ENCODE measurements around the gene CEP70.
"Not testable (repeated sequence)": the region's sequence is repeated elsewhere in the genome, so short reads cannot be mapped to it uniquely, and the experiment has no call there.

The CEP70 gene

GRCh38 chr3:138491971-138492370, 102.1 kb downstream of the CEP70 start:
- no peak for DNase-seq (ENCODE audit: low read depth, low spot score)
- no peak overlapping the region for H3K4me3 ChIP-seq (ENCODE audit: low read depth, low read length)
- CTCF ChIA-PET: interaction anchor here (0.8 to 1.8 kb wide), 3 partner anchors 10 to 14 kb away, joined by 4 to 7 read pairs (median 6); no protein-coding TSS in a partner anchor
- TF ChIP-seq CTCF (IDR thresholded peaks at IDR 0.05; ENCODE audit: insufficient read depth, low read length, missing control alignments): no peak
- POLR2A ChIA-PET: no interaction called here

GRCh38 chr3:138486580-138486979, 107.5 kb downstream of the CEP70 start:
- POLR2A ChIA-PET: not testable (repeated sequence)

DNA sequence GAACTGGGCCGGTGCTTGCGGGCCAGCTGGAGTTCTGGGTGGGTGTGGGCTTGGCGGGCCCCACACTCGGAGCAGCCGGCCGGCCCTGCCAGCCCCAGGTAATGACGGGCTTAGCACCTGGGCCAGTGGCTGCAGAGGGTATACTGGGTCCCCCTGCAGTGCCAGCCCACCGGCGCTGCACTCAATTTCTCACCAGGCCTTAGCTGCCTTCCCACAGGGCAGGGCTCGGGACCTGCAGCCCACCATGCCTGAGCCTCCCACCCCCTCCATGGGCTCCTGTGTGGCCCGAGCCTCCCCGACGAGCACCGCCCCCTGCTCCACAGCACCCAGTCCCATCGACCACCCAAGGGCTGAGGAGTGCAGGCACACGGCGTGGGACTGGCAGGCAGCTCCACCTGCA, 109.4 kb downstream of the CEP70 start:
- H3K4me3 ChIP-seq (ENCODE audit: low read depth, low read length); POLR2A ChIA-PET; DNase-seq (ENCODE audit: low read depth, low spot score); CTCF ChIA-PET: not testable (repeated sequence)

More at GRCh38 chr3:138486580-138486979, 107.5 kb downstream of the CEP70 start:
- DNase-seq (ENCODE audit: low read depth, low spot score); H3K4me3 ChIP-seq (ENCODE audit: low read depth, low read length): not testable (repeated sequence)
- CTCF ChIA-PET: interaction anchor here (1.1 kb wide), 1 partner anchor 7 kb away, joined by 3 read pairs; no protein-coding TSS in a partner anchor

DNA sequence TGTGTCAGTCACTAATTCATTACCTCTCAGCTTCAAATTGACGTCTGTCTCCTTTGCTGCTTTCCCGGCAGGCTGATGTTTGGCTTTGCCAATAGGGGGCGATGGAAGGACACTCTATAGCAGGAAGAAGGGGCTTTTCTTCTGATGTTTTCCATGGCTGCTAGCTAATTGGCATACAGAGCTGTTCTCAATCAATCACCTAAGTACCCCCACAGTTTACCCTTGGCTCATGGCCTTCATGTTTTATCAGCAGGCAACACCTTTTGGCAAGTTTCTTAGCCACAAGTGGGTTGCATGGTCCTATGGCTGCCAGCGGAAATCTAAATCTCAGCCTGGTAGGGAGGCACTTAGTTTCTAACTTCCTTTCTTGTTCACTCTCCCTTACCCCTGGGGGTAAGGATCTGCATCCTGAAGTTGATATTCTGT, 114.6 kb downstream of the CEP70 start:
- POLR2A ChIA-PET: no interaction called here
- DNase-seq (ENCODE audit: low read depth, low spot score): no peak
- CTCF ChIA-PET: interaction anchor here (0.6 to 5.6 kb wide), 31 partner anchors 8 to 462 kb away, joined by 3 to 89 read pairs (median 4); partner anchors contain the start of genes CEP70 and ESYT3
- peak; percentile 90 for TF ChIP-seq CTCF (IDR thresholded peaks at IDR 0.05; ENCODE audit: insufficient read depth, low read length, missing control alignments)
- no peak overlapping the region for H3K4me3 ChIP-seq (ENCODE audit: low read depth, low read length)

GRCh38 chr3:138477801-138478200, 116.3 kb downstream of the CEP70 start:
- no peak for DNase-seq (ENCODE audit: low read depth, low spot score)
- ChIA-PET POLR2A (no interaction called here), CTCF (interaction anchor here (0.9 to 5.6 kb wide), 9 partner anchors 9 to 458 kb away, joined by 4 to 89 read pairs (median 10); partner anchors contain the start of gene CEP70)
- TF ChIP-seq CTCF (IDR thresholded peaks at IDR 0.05; ENCODE audit: insufficient read depth, low read length, missing control alignments): no peak
- no peak overlapping the region for H3K4me3 ChIP-seq (ENCODE audit: low read depth, low read length)

DNA sequence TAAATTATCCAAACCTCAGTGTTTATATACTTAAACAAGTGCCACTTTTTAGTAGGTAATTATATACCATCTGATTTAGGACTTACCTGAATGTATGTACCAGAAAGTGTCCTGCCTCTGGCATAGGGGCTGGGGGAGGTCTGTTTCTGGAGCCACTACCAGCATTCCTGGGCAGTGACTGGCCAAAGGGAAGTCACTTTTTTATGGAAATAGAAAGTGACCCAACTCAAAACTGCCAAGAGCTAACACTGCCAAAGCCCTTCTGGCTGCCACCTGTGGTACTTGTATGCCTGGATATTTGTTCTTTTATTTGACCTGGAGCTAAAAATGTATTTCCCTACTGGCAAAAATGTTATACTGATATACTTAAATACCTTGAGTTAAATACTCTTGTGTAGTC, 116.9 kb downstream of the CEP70 start:
- no peak overlapping the region for H3K4me3 ChIP-seq (ENCODE audit: low read depth, low read length)
- ChIA-PET CTCF (interaction anchor here (0.7 to 5.6 kb wide), 5 partner anchors 9 to 446 kb away, joined by 3 to 89 read pairs (median 27); no protein-coding TSS in a partner anchor), POLR2A (no interaction called here)
- no peak for DNase-seq (ENCODE audit: low read depth, low spot score)
- no peak for TF ChIP-seq CTCF (IDR thresholded peaks at IDR 0.05; ENCODE audit: insufficient read depth, low read length, missing control alignments)

GRCh38 chr3:138476526-138476925, 117.5 kb downstream of the CEP70 start:
- no peak for DNase-seq (ENCODE audit: low read depth, low spot score)
- no peak overlapping the region for H3K4me3 ChIP-seq (ENCODE audit: low read depth, low read length)
- CTCF ChIA-PET: interaction anchor here (0.7 to 5.6 kb wide), 4 partner anchors 11 to 460 kb away, joined by 3 to 89 read pairs (median 26); no protein-coding TSS in a partner anchor
- TF ChIP-seq CTCF (IDR thresholded peaks at IDR 0.05; ENCODE audit: insufficient read depth, low read length, missing control alignments): no peak
- POLR2A ChIA-PET: no interaction called here
